NCI-H748 (cell line): ENCODE measurements around the gene CA10.

Experiments
- DNase-seq: peaks from one replicate; lab custom pipeline; 2025; ENCODE audit not compliant: unreplicated experiment; lab: John Stamatoyannopoulos, UW

Gene CA10

DNA sequence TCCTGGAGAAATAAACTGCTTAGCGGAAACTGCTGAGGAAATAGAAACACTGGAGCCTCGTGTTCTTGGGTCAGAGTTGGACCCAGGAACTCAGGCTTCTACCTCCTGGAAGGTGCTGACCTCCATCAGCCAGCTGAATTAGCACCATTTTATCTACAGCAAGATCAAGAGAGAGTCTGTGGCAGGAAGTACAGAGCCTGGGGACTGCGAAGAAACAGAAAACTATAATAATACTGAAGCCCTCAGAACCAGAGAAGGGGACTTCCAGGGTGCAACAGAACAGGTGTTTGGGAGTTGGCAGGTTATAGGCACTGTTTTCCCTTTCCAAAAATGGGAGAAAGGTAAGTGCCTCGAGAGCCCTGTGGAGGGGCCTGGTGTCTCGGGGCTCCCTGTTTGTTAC is 379.7 kb downstream of the CA10 start:
- DNase-seq: no peak

DNA sequence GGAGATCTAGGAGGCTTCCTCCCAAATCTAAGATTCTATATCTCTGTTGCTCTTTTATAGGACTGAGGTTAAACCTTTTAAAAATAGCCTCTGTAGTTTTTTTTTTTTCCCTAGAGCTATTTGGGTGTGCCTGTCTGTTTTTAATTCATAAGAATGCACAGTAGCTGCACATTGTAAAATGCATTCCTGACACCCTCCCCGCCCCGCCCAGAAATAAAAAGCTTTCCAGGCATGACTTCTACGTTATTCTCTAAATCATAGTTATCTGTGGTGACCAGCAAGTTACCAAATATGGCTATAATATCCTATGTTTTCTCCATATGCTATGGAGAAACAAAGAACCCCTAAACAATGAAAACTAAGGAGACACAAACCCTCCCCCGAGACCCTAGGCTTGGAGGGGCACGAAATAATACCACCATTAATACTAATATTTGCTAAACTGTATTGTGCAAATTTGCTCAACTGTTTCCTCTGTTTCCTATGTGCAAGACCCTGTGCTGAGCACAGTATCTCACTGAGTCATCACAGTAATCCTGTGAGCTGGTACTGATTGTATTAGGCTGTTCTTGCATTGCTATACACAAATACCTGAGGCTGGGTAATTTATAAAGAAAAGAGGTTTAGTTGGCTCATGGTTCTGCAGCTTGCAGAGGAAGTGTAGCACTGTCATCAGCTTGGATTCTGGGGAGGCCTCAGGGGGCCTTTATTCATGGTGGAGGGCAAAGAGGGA is 388.3 kb downstream of the CA10 start:
- no peak for DNase-seq

DNA sequence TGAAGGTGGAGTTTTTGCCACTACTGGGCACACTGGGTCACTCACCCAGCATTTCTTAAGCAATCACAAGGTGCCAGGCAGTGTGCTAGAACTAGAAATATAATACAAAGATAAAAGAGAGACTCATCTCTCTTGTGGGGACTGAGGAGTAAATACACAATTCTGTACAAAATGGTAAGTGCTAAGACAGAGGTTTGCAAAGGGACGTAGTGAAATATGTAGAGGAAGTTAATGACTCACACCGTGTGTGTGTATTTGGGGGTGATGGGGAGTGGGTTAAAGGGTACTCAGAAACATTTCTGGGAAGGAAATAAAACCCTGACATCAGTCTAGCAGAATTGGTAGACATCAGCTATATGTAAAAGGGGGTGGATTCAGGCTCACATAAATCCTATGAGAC is 389.3 kb downstream of the CA10 start:
- DNase-seq: no peak

DNA sequence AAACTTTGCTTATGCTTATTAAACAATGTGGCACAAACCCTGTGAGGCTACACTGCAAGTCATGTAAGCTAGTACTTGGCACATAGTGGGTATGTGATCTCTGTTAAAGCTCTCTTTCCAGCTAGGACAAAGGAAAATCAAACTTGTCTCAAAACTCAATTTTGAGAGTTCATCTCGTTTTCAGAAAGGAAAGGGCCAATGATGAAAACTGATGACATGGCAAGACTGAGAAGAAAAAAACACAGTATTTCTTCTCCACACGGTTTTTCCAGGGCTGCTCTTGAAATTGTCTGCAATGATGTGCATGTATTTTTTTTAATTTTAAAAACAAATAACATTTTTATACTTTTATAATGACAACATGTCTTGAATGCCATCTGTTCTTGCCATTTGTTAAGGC is 389.8 kb downstream of the CA10 start:
- no peak for DNase-seq

DNA sequence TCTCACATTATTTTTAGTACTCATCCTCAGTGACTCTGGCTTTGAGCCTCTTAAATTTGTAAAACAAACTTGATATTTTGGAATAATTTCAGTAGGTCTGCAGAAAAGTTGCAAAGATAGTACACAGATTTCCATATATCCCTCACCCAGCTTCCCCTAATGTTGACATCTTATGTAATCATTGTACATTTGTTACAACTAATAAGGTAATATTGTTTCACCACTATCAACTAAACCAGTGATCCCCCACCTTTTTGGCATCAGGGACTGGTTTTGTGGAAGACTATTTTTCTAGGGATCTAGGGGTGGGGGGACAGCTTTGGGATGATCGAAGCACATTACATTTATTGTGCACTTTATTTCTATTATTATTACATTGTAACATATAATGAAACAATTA is 391.2 kb downstream of the CA10 start:
- DNase-seq: no peak

DNA sequence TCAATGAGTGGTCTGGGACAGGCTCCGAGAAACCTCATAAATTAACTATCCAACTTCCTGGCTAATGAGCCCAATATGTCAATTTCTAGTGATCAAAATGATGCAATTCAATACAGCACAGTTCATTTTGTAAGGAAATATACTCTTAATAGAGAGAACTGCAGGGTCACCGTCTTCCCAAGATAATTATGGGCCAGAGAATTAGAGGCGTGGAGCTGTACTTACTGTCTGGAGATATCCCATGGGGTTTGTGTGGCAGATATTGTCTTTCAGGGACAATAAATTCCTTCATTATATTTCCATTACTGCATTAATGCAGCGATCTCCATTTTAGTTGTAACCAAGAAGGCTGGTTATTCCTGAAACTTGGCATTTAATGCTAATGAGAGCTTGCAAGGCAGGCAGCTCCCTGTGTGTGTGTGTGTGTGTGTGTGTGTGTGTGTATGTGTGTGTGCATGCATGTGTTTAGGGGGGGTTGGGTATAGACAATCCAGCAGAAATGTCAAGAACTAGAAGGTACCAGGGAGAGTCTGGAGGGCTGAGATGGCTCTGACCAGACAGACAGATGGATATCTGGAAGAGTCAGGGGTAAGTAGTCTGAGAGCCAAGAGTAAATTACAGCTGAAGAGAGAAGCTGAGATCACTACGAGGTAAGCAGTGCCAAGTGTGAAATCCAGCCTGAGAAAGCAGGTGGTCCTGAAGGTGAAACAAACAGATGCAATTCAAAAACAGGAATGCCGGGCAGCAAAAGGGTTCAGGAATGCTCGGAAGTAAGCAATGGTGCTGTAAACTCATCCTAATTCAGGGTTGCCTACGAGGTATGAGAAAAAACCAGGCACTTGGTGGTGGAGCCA is 393.0 kb downstream of the CA10 start:
- no peak for DNase-seq

DNA sequence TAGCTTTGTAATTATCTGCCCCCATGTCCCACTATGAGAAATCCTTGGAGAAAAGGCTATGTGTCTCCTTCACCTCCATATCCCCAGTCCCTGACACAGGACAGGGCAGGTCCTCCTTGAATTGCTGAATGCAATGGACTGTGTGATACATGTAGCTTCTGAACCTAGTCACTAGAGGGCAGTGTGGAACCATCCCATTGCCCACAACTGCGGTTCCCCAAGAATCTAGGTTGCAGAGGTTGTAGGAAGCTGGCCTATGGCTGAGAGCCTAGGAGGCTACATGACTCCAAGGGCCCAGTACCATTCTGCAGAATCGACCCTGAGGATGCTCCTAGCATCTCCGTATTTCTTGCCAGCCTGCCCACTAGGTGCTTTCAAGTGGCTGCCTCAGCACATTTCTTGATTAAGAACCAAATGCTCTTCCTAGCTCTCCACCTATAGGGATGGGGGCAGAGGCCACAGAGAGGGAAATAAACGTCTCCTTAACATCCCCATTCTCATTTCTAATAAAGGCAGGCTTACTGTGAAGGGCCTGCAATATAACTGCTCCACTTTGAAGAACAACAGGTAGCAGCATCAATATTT is 394.0 kb downstream of the CA10 start:
- DNase-seq: peak; percentile 81

DNA sequence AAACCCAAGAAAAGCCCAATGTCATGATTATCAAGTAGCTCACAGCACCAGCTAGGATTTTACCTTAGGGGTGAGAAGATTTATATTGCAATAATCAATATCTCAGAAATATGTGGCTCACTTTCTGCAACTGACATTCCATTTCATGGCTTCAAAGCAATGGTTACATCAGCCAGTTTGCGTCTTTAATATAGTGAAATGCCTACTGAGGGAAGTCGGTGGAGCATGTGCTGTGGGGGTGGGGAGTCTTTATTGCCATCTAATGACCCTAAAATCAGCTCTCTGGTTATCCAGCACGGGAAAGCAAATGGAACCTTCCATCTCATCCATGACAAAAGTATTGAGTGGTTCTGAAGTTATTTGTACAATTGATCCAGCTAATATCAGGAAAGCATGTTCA is 395.5 kb downstream of the CA10 start:
- no peak for DNase-seq

DNA sequence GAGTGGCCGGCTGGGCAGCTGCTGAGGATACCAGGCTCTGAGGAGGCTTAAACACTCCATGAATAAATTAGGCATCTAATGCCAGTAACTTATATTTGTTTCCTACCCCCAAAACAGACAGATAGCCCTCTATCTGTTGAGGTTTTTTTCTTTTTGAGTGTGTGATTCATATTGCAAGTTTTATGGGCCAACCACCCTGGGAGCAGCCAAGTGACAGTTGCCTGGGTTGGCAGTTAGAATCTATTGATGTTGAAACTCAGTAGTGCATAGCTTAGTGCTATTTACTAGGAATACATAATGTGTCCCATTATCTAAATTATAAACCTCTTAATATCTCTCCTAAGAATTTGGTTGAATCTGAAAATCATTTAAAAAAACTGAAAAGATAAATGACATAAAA is 397.4 kb downstream of the CA10 start:
- no peak for DNase-seq

DNA sequence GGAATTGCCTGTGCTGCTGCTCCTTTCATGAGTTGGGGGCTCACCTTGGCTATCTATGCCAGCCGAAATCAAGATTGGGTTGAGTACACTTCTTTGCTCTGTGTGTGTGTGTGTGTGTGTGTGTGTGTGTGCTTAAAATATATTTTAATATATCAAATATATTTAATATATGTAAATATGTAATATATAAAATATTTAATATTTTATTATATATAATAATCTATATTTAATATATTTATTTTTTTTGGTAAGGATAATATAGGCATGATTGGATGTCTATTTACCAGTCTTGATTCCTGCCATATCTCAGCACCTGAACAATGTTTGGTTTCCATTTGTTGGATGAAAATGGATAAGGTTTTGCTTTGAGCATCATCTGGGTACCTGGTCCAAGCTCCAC is 399.3 kb downstream of the CA10 start:
- DNase-seq: no peak

DNA sequence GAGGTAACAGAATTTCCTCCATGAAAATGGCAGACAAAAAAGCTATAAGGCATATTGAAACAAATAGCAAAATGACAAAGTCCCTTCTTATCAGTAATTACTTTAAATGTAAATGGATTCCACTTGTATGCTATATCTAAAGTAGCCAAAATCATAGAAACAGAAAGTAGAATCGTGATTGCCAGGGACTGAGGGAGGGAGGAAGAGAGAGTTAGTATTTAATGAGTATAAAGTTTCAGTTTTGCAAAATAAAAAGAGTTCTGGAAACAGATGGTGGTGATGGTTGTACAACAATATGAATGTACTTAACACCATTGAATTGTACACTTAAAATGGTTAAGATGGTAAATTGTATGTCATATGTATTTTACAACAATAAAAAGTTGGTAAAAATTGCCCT is 407.4 kb downstream of the CA10 start:
- DNase-seq: no peak

DNA sequence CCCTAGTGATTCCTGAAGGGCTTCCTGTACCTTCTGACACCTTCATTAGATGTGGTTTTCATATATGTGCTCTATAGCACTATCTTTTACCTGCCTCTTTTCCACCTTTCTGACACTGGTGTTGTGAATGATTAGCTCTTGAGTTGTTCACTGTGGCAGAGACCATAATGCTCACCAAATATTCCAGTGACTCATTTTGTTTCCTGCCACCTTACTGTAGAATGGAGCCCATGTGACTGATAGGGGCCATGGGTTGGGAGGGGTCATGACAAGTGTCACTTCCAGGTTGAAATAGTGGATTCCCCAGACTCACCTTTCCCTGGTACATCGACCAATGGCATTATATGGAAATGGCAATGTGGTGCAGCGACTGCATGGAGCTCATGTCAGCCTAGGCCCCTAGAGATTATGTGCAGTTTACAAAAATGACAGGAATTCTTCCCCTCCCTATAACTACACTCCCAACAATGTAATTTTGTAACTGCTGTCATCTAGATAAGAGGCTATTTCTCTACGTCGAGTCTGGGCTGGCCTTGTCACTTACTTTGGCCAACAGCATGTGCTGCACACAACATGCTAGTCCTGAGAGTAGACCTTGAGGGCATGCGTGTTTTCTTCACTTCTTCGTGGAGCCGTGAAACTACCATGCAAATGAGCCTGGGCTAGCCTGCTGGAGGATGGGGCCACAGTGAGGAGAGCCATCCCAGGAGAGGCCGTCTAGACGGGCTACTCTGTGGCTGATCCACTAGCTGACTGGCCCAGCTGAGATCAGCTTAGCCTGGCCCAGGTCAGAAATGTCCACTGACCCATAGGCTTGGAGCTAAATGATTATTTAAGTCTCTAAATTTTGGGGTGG is 409.5 kb downstream of the CA10 start:
- DNase-seq: no peak

DNA sequence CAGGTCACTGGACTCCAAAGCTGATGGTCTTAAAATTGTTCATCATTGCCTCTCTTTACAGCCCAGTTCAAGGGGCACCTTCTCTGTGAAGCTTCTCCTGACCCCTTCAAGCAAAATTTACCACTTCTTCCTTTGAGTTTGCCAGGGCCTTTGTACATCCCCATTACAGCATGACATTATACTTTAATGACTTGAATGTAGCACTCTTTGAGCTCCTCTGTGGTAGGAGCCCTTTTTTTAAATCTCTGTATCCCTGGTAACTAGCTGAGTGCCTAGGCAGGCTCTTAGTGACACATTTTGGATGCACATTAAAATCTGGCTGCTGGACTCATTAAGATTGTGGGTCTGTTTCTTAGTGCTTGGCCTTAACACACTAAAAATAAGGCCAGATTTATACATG is 412.1 kb downstream of the CA10 start:
- peak; percentile 38 for DNase-seq

DNA sequence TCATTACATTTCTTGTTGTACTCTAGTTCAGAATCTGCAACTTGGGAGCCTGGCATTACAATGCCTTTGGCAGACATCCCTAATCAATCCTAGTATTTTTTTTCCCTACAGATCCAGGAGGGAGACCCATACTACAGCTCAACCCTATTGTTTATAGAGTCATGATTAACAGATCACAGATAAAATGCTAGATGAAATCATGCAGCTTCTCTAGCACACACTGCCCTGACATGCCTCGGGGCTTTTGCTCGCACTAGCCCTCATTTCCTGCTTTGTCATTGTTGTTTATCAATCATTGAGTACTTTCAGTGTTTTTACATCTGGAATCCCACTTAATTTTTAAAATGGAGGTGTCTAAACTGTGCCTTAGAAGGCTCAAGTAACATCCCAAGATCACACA is 412.5 kb downstream of the CA10 start:
- DNase-seq: peak; percentile 52

DNA sequence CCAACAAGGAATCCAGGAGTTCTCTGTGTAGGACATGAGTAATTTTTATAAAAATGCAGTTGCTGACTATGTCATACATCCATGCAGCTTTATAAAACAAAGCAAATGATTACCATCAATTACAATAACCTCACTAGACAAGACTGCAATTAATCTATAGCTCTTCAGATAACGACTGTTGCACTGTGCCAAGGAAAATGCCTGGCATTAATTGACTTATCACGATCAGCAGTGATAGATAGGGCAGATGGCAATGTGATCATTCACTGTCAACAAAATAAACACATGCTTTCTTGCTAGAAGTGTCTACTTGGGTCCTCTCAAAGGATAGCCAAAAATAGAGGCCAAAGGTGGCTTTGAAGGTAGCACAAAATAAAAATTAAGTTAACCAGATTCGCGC is 415.0 kb downstream of the CA10 start:
- no peak for DNase-seq

DNA sequence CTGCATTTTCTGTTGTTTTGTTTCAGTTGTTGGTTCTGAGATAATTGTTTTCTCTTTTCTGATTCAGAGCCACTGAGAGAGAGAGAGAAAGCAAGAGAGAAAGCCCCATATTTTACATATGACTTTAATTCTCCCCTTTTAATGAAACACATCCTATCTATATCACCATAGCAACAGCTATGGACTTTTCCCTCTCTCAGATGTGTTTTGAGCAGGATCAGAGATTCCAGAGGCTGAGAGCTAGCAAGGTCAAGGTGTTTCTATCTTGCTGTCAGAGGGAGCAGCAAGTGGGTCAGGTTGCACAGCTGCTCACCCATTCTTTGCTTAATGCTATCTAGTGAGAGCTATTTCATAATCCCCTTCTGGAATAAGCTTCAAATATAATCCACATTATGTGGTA is 415.9 kb downstream of the CA10 start:
- DNase-seq: no peak

DNA sequence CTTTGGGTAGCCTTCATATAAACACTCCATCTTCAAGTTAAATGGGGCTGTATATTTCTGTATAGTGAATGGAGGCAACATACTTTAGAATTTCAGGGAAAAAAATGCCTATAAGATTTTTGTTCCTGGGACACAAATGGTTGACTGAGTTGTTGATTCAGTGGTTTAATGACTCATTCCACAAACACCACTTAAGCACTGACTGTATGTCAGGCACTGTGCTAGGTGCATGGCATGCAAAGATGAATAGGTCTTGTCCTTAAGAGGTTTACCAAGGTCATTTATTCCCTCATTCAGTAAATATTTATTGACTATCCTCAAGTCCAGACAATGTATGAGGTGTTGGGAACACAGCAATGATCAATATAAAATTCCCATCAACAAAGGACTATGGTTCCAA is 417.1 kb downstream of the CA10 start:
- DNase-seq: peak; percentile 54

DNA sequence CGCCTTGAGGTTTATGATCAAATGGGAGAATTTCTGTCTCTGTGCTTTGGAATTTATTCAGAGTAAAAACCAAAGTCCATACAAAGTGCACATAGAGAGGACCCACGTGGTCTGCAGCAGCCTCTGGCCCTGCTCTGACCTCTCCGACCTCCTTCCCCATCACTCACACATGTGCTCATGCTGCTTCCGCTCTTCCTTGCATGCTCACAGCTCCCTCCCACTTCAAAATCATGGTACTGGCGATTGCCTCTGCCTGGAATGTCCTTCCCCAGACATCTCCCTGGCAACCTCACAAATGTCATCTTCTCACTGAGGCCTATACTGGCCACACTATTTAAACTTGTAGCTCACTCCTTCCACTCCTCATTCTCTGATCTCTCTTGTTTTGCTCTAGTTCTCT is 418.0 kb downstream of the CA10 start:
- DNase-seq: no peak

DNA sequence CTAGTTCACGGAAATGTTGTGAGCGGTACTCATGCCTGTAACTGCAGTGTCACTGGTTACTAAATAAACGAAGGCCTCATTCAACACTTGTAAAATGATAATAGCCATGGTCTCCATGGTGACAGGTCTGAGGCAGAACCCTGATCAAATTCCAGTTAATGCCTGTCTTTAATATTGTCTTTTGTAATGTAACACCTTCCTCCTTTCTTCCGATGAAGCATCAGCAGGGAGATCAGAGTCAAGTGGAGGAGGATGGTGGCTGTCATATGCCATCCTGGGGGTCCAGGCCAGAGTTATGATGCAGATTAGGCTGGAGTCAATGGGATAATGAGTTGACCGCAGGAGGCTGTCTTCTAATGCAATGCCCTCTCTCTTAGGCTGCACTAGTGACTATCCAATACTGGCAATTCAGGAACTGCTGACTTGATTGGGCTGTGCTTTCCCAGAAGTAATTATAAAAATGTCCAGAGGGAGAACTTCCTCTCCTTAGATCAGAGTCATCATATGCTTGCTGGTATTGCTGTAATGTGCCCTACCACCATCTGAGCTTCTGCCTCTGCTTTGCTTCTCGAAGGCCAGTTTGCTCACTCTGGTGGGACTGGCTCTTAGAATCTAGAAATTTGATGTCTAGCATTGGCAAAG is 419.1 kb downstream of the CA10 start:
- peak; percentile 98 for DNase-seq

DNA sequence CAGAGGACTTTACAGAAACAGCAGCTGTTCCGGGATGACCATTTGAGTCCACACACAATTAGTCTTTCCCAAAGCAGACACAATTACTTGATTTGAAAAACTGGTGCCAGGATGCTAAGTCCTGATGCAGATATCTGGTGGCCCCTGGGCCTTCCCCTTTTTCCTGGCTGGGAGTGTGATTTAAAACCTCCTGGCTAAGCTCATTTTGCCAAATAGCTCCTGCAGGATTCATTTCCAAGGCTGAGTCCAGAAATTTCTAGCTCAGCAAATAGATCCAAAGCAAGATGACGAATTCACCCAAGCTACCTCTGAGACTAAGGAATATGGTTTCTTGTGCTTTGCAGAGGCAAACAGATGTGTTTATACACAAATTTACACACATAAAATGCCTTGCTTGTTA is 422.2 kb downstream of the CA10 start:
- peak; percentile 25 for DNase-seq

DNA sequence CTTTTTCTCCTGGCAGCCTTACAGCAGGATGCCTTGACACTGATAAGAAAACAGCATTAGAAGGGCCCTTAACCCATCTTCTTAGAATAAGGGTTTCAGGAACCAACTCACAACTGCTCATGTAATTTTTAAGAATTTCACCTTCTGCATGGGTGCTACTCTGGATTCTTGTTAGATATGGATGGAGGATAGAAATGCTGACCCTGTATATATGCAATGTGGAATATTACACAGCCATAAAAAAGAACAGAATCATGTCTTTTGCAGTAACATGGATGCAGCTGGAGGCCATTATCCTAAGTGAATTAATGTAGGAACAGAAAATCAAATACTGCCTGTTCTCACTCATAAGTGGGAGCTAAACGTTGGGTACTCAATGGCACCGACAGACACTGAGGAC is 423.5 kb downstream of the CA10 start:
- DNase-seq: no peak
